Thymus (tissue), 11 donors: Measurements from ENCODE around the gene PTGR2. TPM values are rescaled to one million over a fixed set of nuclear protein-coding genes. Genes with fewer than 3 reads are reported as not detected.

Source experiments
- DNase-seq, 9 donors: peaks; one replicate each; pipeline ENCODE4 v3.0.0-alpha.2; 2013; ENCODE audit warnings: low spot score in 9 of 9, low read depth in 6 of 9, missing footprints in 1 of 9
- H3K27ac ChIP-seq, 2 donors: one replicate each; pipeline ENCODE4 v1.5.1; 2013; ENCODE audit warnings: control low read depth in 1 of 2, low read depth in 1 of 2, low read length in 1 of 2, mild to moderate bottlenecking in 1 of 2, moderate library complexity in 1 of 2
- H3K27me3 ChIP-seq, 2 donors: one replicate each; pipeline ENCODE4 v1.5.1; 2013; ENCODE audit warnings: low read length in 1 of 2; ENCODE audit not compliant: control insufficient read depth in 2 of 2, insufficient read depth in 1 of 2
- H3K36me3 ChIP-seq, 2 donors: one replicate each; pipeline ENCODE4 v1.5.1; 2013; ENCODE audit warnings: low read length in 1 of 2, mild to moderate bottlenecking in 1 of 2, moderate library complexity in 1 of 2; ENCODE audit not compliant: control insufficient read depth in 2 of 2, insufficient read depth in 2 of 2
- H3K4me1 ChIP-seq, 2 donors: one replicate each; pipeline ENCODE4 v1.5.1; 2013; ENCODE audit warnings: low read length in 2 of 2; ENCODE audit not compliant: control insufficient read depth in 2 of 2, insufficient read depth in 2 of 2
- H3K4me3 ChIP-seq, 2 donors: one replicate each; pipeline ENCODE4 v1.5.1; 2013; ENCODE audit warnings: low read length in 2 of 2, control low read depth in 1 of 2, mild to moderate bottlenecking in 1 of 2
- H3K9me3 ChIP-seq, 2 donors: one replicate each; pipeline ENCODE4 v1.5.1; 2013; ENCODE audit warnings: low read length in 1 of 2, mild to moderate bottlenecking in 1 of 2; ENCODE audit not compliant: control insufficient read depth in 2 of 2, insufficient read depth in 1 of 2
- WGBS: extraction: QIAGEN DNeasy Blood & Tissue Kit; methylation state at CpG from one replicate; pipeline ENCODE4 v1.1.7; 2013; 5-methylcytosine and 5-hydroxymethylcytosine counted together
- polyA plus RNA-seq: library from polyadenylated mRNA; stranded (reverse); fragments of 200-250 nt; gene quantifications from one replicate; pipeline ENCODE4 v1.2.3, GENCODE V29; 2013
- total RNA-seq: library from RNA; stranded (reverse); fragments of 120-200 nt; gene quantifications from one replicate; pipeline ENCODE4 v1.2.4, GENCODE V29; 2013
- donor health status: healthy.

Gene PTGR2
- total and polyA plus RNA-seq, 2 donors: 4.9 to 7.9 TPM

DNA sequence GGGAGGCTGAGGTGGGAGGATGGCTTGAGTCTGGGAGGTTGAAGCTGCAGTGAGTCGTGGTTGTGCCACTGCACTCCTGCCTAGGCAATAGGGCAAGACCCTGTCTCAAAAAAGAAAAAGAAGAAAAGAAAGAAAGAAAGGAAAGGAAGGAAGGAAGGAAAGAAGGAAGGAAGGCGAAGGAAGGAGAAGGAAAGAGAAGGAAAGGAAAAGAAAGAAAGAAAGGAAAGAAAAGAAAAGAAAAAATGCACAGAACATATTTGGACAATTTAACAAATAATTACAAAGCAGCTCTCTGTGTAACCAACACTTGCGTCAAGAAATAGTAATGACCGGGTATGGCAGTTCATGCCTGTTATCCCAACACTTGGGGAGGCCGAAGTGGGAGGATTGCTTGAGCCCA lies 35.8 kb upstream of the PTGR2 start:
- no peak overlapping the region for H3K27ac ChIP-seq
- WGBS: 97% methylated on average over 4 of the region's 5 CpGs

DNA sequence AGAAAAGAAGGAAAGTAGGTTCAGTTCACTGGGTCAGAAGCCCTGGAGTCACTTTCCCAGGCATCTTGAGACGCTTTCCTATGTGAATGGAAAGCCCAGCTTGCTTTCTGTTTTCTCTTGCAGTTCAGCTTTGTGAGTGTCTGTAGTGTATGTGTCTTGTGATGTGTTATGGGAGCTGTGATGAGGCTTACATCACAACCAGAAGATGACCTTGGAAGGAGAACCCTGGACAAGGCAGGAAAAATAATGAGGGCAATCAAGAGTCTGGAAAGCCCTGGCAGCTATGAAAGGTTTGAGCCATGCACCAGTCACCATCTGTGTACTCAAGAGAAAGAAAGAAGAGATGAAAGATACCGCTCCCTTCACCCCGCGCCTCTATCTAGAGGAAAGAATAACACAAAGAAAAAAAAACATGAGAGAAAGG lies 35.2 kb upstream of the PTGR2 start:
- Histone ChIP-seq H3K27me3 (no peaks in the 10 kb centered on the region), H3K36me3 (no peaks in the 10 kb centered on the region), H3K4me3 (no peak overlapping the region), H3K9me3 (no peaks in the 10 kb centered on the region), H3K27ac (peak overlapping the region in 1 of 2 donors; percentile 57), H3K4me1 (peaks cover 0 to 6% of the 10 kb centered on the region in 2 donors)
- 80% methylated on average over 4 of the region's 4 CpGs for WGBS
- DNase-seq: peak in 1 of 9 donors; percentile 48

More for the DNA sequence above, 35.8 kb upstream of the PTGR2 start:
- no peak for DNase-seq
- Histone ChIP-seq H3K36me3 (no peaks in the 10 kb centered on the region), H3K4me1 (peaks cover 0 to 6% of the 10 kb centered on the region in 2 donors), H3K4me3 (no peak overlapping the region), H3K27me3 (no peaks in the 10 kb centered on the region), H3K9me3 (no peaks in the 10 kb centered on the region)

DNA sequence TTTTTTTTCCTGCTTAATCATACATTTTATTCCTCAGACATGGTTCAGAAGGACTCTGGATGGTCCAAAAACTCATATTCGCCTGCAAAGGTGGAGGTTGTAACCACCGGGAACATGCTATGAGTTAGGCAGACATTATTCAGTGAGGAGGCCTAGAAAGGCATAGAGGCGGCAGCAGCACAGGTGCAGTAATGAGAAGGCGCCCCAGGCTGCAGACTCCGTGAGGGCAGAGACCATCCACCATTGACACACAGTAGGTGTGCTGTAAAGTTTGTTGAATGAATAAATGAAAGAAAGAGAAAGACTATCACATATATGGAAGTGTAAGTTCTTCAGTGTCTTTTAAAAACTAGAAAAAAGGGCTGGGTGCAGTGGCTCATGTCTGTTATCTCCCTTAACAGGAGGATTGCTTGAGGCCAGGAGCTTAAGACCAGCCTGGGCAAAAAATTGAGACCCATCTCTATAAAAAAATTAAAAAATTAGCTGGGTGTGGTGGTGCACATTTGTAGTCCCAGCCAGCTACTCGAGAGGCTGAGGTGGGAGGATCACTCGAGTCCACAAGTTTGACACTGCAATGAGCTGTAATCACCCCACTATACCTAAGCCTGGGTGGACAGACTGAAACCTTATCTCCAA lies 34.5 kb upstream of the PTGR2 start:
- no peak overlapping the region for H3K27ac ChIP-seq
- DNase-seq: no peak
- no peaks in the 10 kb centered on the region for H3K9me3 ChIP-seq

DNA sequence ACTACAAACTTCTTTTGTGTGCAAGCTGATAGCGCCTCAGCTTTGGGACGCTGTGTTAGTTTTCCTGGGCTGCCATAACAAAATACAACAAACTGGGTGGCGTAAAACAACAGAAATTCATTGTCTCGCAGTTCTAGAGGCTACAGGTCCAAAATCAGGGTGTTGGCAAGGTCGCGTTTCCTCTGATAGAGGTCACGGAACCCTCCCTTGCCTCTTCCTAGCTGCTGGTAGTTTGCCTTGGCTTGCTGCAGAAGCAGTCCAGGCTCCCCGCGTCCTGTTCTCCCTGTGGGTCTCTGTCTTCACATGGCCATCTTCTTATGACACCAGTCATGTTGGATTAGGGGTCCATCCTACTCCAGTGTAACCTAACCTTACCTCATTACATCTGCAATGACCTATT lies 32.8 kb upstream of the PTGR2 start:
- Histone ChIP-seq H3K4me1 (peaks cover 0 to 6% of the 10 kb centered on the region in 2 donors), H3K27ac (no peak overlapping the region), H3K4me3 (no peak overlapping the region), H3K27me3 (no peaks in the 10 kb centered on the region), H3K9me3 (no peaks in the 10 kb centered on the region), H3K36me3 (no peaks in the 10 kb centered on the region)
- 98% methylated on average over 9 of the region's 9 CpGs for WGBS
- no peak for DNase-seq

More for the DNA sequence above, 34.5 kb upstream of the PTGR2 start:
- Histone ChIP-seq H3K4me3 (no peak overlapping the region), H3K4me1 (peaks cover 0 to 6% of the 10 kb centered on the region in 2 donors), H3K27me3 (no peaks in the 10 kb centered on the region), H3K36me3 (no peaks in the 10 kb centered on the region)
- 98% methylated on average over 7 of the region's 7 CpGs for WGBS

DNA sequence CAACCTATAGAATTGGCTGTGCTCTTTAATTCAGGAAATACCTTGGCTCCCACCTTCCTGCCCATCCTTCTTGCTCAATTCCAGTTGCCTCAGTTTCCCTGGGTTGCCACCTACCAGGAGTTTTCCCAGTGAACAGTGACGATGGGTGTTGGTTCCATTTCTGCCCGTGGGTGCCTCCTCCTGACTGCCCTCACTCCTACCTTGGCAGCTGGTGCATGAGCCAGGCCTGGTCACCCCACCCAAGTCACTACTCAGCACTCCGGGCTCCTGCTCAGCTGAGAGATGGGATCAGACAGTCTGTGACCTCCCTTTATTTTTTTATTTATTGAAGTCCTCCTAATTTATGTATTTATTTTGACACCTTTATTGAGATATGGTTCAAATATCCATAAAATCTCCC lies 31.0 kb upstream of the PTGR2 start:
- H3K9me3 ChIP-seq: no peaks in the 10 kb centered on the region
- H3K36me3 ChIP-seq: no peaks in the 10 kb centered on the region
- peaks cover 0 to 6% of the 10 kb centered on the region in 2 donors for H3K4me1 ChIP-seq
- no peaks in the 10 kb centered on the region for H3K27me3 ChIP-seq
- H3K4me3 ChIP-seq: no peak overlapping the region
- DNase-seq: no peak
- 91% methylated on average over 3 of the region's 3 CpGs for WGBS
- H3K27ac ChIP-seq: no peak overlapping the region

DNA sequence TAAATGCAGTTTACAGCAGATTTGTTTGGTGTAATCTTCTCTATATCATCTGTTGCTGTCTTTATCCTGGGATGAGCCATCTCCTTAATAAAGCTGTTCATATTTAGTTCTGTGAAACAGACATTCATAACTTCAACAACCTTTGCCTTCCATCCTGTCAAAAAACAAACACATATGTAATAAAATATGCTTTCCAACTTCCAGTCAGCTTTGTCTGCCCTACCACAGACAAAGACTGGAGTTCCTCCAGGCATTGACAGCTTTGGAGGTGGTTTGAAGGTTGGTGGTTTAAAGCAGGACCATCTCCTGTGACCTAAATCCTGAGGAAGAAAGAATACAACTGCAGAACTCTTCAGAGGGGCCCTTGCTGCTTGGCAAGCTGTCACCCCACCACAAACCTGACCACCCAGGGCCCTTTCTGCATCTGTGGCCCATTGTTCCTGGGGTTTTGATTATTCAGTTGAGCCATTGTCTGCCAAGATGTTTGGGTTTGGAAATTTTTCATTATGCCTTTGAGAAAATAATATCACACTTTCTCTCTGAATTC lies 28.2 kb upstream of the PTGR2 start:
- Histone ChIP-seq H3K27ac (no peak overlapping the region), H3K4me1 (no peaks in the 10 kb centered on the region), H3K36me3 (no peaks in the 10 kb centered on the region), H3K27me3 (no peaks in the 10 kb centered on the region), H3K4me3 (no peak overlapping the region), H3K9me3 (no peaks in the 10 kb centered on the region)
- DNase-seq: no peak

DNA sequence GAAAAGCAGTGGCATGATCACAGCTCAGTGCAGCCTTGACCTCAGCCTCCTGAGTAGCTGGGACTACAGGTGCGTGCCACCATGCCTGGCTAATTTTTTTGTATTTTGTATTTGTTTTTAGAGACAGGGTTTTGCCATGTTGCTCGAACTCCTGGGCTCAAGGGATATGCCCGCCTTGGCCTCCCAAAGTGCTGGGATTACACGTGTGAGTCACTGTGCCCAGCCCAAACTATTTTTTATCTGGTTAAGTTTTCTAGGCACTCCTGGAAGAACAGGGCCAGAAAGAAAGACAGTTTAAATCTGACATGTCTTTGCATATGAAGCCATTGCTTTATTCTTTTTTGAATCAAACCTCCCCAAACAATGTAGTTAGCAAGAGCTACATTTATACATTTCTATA lies 27.5 kb upstream of the PTGR2 start:
- no peak overlapping the region for H3K27ac ChIP-seq
- 96% methylated on average over 4 of the region's 4 CpGs for WGBS
- DNase-seq: no peak

DNA sequence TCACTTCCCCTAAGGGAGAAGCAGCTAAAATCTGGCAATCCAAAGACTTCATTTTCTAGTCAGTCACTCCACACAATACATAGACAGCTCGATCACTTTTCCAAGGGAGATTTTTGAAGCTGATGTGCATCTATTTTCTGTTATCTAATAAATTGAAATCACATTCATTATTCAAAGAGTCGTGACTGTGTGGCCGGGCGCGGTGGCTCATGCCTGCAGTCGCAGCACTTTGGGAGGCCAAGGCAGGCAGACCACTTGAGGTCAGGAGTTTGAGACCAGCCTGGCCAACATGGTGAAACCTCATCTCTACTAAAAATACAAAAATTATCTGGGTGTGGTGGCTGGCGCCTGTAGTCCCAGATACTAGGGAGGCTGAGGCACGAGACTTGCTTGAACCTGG lies 27.1 kb upstream of the PTGR2 start:
- Histone ChIP-seq H3K27ac (no peak overlapping the region), H3K9me3 (no peaks in the 10 kb centered on the region), H3K36me3 (no peaks in the 10 kb centered on the region), H3K27me3 (no peaks in the 10 kb centered on the region), H3K4me3 (no peak overlapping the region), H3K4me1 (no peaks in the 10 kb centered on the region)
- no peak for DNase-seq
- 98% methylated on average over 8 of the region's 8 CpGs for WGBS

More for the DNA sequence above, 27.5 kb upstream of the PTGR2 start:
- no peaks in the 10 kb centered on the region for H3K27me3 ChIP-seq
- H3K4me3 ChIP-seq: no peak overlapping the region
- H3K9me3 ChIP-seq: no peaks in the 10 kb centered on the region
- H3K4me1 ChIP-seq: no peaks in the 10 kb centered on the region
- no peaks in the 10 kb centered on the region for H3K36me3 ChIP-seq

DNA sequence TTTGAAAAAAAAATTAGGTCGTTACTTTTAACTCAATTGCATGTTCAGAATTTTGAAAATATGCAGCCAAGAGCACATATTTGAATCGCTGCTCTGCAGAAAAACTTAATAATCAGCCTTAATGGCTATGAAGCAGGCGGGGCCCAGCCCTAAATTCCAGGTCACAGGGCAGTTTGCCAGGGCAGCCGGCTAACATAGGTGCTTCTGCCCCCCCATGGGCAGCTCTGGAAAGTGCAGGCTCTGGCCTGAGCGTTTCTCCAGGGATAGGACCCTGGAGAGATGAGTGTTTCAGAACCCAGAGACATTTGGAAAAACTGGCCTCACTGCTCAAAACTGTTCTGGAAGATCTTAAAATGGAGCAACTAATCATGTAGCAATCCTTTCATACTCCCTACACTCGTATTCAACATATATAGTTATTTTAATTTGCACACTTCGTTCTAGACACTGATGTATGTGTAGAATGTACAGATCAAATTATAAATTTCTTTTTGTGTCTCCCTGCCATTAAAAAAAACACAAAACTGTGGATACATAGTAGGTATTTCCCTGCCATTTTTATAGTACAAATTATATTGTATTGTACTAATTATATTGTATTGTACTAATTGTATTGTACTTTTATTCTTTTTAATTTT lies 26.0 kb upstream of the PTGR2 start:
- 37% methylated on average over 7 of the region's 7 CpGs for WGBS
- Histone ChIP-seq H3K4me1 (no peaks in the 10 kb centered on the region), H3K9me3 (no peaks in the 10 kb centered on the region), H3K4me3 (no peak overlapping the region), H3K27me3 (no peaks in the 10 kb centered on the region), H3K36me3 (no peaks in the 10 kb centered on the region), H3K27ac (no peak overlapping the region)
- peak; percentile 23 to 75 (median 42) for DNase-seq
